ENCODE measurements around the gene AUNIP.

The AUNIP gene

DNA sequence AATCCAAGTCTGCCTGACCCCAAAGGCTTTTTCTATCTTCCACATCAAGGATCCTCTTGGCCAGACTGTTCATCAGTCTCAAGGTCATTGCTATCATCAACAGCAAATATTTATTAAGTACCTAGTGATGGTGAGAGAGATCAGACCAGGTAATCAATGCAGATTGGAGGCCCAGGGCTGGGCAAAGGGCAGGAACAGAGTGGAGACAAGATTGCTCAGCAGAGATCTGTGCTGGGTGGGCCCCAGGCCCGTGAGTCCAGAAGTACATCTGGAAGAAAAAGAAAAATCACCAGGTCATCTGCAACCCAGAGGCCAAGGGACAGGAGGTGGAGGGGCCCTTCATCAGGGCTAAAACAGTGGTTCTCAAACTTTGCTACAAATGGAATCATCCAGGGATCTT, 26.3 kb upstream of the AUNIP start:
- no peaks in the 10 kb centered on the region for H3K36me3 ChIP-seq (ENCODE audit: insufficient read depth)
- H3K9ac ChIP-seq: no peak overlapping the region
- H2AFZ ChIP-seq (ENCODE audit: low read depth): no peak overlapping the region
- no peaks in the 10 kb centered on the region for H3K4me1 ChIP-seq (ENCODE audit: low read depth, poor library complexity, severe bottlenecking)
- no peaks in the 10 kb centered on the region for H4K20me1 ChIP-seq (ENCODE audit: insufficient read depth)
- no peaks in the 10 kb centered on the region for H3K27me3 ChIP-seq (ENCODE audit: insufficient read depth, low read depth)
- H3K79me2 ChIP-seq (ENCODE audit: insufficient read depth, low read depth): no peaks in the 10 kb centered on the region
- H3K27ac ChIP-seq: no peak overlapping the region
- TF ChIP-seq, protein P1, sequence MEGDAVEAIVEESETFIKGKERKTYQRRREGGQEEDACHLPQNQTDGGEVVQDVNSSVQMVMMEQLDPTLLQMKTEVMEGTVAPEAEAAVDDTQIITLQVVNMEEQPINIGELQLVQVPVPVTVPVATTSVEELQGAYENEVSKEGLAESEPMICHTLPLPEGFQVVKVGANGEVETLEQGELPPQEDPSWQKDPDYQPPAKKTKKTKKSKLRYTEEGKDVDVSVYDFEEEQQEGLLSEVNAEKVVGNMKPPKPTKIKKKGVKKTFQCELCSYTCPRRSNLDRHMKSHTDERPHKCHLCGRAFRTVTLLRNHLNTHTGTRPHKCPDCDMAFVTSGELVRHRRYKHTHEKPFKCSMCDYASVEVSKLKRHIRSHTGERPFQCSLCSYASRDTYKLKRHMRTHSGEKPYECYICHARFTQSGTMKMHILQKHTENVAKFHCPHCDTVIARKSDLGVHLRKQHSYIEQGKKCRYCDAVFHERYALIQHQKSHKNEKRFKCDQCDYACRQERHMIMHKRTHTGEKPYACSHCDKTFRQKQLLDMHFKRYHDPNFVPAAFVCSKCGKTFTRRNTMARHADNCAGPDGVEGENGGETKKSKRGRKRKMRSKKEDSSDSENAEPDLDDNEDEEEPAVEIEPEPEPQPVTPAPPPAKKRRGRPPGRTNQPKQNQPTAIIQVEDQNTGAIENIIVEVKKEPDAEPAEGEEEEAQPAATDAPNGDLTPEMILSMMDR (conservative IDR thresholded peaks at IDR 0.05; ENCODE audit: low read depth, low read length): no peak
- H3K4me3 ChIP-seq (IDR thresholded peaks at IDR 0.05; ENCODE audit: insufficient read depth, low read depth, low read length): no peak overlapping the region
- no peak overlapping the region for H3K4me2 ChIP-seq

DNA sequence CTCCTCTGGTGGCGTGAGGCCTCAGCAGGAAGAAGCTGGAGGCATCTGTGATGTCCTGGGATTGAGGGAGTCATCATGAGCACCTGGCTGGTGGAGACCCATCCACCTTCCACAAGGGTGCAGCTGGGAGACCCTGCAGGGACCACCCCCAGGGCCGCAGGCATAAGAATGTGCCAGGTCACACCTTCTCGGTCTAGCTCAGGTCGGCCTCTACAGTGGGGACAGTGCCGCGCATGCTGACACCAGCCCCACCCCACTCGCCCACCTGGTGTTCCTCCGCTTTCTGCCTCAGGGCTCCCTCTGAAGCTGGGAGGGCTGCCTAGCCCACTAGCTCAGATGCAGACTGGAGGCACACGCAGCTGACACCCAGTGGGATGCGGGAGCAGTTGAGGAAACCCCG, 22.0 kb upstream of the AUNIP start:
- Histone ChIP-seq H3K4me2 (no peak overlapping the region), H3K4me1 (ENCODE audit: low read depth, poor library complexity, severe bottlenecking) (no peaks in the 10 kb centered on the region), H4K20me1 (ENCODE audit: insufficient read depth) (no peaks in the 10 kb centered on the region), H2AFZ (ENCODE audit: low read depth) (no peak overlapping the region), H3K36me3 (ENCODE audit: insufficient read depth) (no peaks in the 10 kb centered on the region), H3K79me2 (ENCODE audit: insufficient read depth, low read depth) (no peaks in the 10 kb centered on the region), H3K4me3 (IDR thresholded peaks at IDR 0.05; ENCODE audit: insufficient read depth, low read depth, low read length) (no peak overlapping the region), H3K27ac (no peak overlapping the region), H3K27me3 (ENCODE audit: insufficient read depth, low read depth) (0 out of 2 replicates have a peak, but pooled peaks cover under 1% of the 10 kb centered on the region), H3K9ac (no peak overlapping the region)
- TF ChIP-seq, protein P1 (conservative IDR thresholded peaks at IDR 0.05; ENCODE audit: low read depth, low read length): no peak

DNA sequence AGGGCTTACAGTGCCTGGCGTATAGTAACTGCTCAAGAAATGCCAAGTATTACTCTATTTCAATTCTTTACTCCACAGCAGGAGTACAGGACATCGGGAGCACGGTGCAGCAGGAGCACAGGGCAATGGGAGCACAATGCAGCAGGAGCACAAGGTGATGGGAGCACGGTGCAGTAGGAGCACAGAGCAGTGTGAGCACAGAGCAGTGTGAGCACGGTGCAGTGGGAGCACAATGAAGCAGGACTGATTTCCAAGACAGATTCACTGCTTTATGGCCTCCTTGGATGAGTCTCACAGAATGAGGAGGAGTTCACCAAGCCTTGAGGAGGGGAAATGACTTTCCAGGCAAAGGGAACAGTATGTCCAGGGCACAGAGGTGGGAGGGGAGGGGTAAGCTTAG, 21.3 kb upstream of the AUNIP start:
- TF ChIP-seq, protein P1 (conservative IDR thresholded peaks at IDR 0.05; ENCODE audit: low read depth, low read length): no peak
- no peak overlapping the region for H2AFZ ChIP-seq (ENCODE audit: low read depth)
- H3K79me2 ChIP-seq (ENCODE audit: insufficient read depth, low read depth): no peaks in the 10 kb centered on the region
- 0 out of 2 replicates have a peak, but pooled peaks cover 4% of the 10 kb centered on the region for H3K27me3 ChIP-seq (ENCODE audit: insufficient read depth, low read depth)
- no peaks in the 10 kb centered on the region for H3K4me1 ChIP-seq (ENCODE audit: low read depth, poor library complexity, severe bottlenecking)
- no peak overlapping the region for H3K4me3 ChIP-seq (IDR thresholded peaks at IDR 0.05; ENCODE audit: insufficient read depth, low read depth, low read length)
- no peaks in the 10 kb centered on the region for H4K20me1 ChIP-seq (ENCODE audit: insufficient read depth)
- H3K27ac ChIP-seq: no peak overlapping the region
- H3K36me3 ChIP-seq (ENCODE audit: insufficient read depth): no peaks in the 10 kb centered on the region
- no peak overlapping the region for H3K4me2 ChIP-seq
- H3K9ac ChIP-seq: no peak overlapping the region

DNA sequence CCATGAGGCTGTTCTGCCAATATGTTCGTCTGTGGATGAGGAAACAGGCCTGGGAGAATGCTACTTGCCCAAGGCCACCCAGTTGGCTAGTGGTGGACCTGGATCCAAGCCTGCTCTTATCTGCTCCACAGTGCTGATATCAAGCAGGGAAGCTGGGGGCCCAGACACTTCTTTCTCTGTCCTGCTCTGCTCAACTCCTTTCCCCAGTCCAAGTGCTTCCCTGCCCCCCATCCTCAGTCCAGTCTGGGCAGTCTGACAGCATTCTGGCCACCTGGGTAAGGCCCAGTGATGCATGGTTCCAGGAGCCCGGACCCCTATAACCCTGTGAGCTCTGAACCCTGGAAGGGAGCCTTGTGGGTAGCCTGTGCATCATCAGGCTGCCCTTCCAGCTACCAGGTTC, 20.4 kb upstream of the AUNIP start:
- H2AFZ ChIP-seq (ENCODE audit: low read depth): no peak overlapping the region
- no peak overlapping the region for H3K4me2 ChIP-seq
- no peaks in the 10 kb centered on the region for H3K36me3 ChIP-seq (ENCODE audit: insufficient read depth)
- H3K79me2 ChIP-seq (ENCODE audit: insufficient read depth, low read depth): no peaks in the 10 kb centered on the region
- H3K27me3 ChIP-seq (ENCODE audit: insufficient read depth, low read depth): 0 out of 2 replicates have a peak, but pooled peaks cover 4% of the 10 kb centered on the region
- no peak overlapping the region for H3K9ac ChIP-seq
- H4K20me1 ChIP-seq (ENCODE audit: insufficient read depth): no peaks in the 10 kb centered on the region
- TF ChIP-seq, protein P1 (conservative IDR thresholded peaks at IDR 0.05; ENCODE audit: low read depth, low read length): no peak
- H3K27ac ChIP-seq: no peak overlapping the region
- H3K4me3 ChIP-seq (IDR thresholded peaks at IDR 0.05; ENCODE audit: insufficient read depth, low read depth, low read length): no peak overlapping the region
- H3K4me1 ChIP-seq (ENCODE audit: low read depth, poor library complexity, severe bottlenecking): peaks cover 2% of the 10 kb centered on the region
